Endothelial cell of umbilical vein (primary cell): Measurements from ENCODE around the gene EML4. TPM values are rescaled to one million over a fixed set of nuclear protein-coding genes. Genes with fewer than 3 reads are reported as not detected.

Source experiments
- BruUV-seq: library from RNA; stranded (reverse); fragments of 400-500 nt; replicated peaks from 2 replicates; lab custom pipeline; 2021; lab: Mats Ljungman, UMichigan
- CTCF ChIA-PET: fragments of 300-600, 350-600 bp; sonication (Branson Sonifier 250); formaldehyde crosslinking; loops from one replicate; lab custom pipeline; 2021; ENCODE audit warnings: antibody characterized with exemption, inconsistent platforms; lab: Charles Lee
- POLR2A ChIA-PET: fragments of 300-600, 350-600 bp; sonication (Branson Sonifier 250); formaldehyde crosslinking; loops from one replicate; lab custom pipeline; 2021; ENCODE audit warnings: antibody characterized with exemption, inconsistent platforms; lab: Charles Lee
- DNase-seq: peaks from one replicate; pipeline ENCODE4 v3.0.0-alpha.2; 2011; ENCODE audit warnings: low read depth, low spot score
- FAIRE-seq: peaks from 2 replicates; lab custom pipeline; 2011; peaks lifted over from hg19 to GRCh38; lab: Jason Lieb, UNC
- H2AFZ ChIP-seq: 2 replicates; pipeline ENCODE4 v1.6.0; 2012; ENCODE audit warnings: low read depth, low read length, control low read depth, inconsistent platforms
- H3K27ac ChIP-seq: 2 replicates; pipeline ENCODE4 v1.5.1; 2011; ENCODE audit warnings: low read depth, mild to moderate bottlenecking, control low read depth, low read length, moderate library complexity; ENCODE audit not compliant: insufficient read depth
- H3K27me3 ChIP-seq, 2 experiments: 2 replicates each; pipeline versions ENCODE4 v1.6.0 to v1.6.1; 2011; ENCODE audit warnings: low read length in 2 of 2, mixed read lengths in 1 of 2; ENCODE audit not compliant: control insufficient read depth in 2 of 2, insufficient read depth in 2 of 2
- H3K36me3 ChIP-seq, 2 experiments: 2 replicates in 1 of 2; 3 replicates in 1 of 2; pipeline ENCODE4 v1.5.1; 2011; ENCODE audit warnings: low read length in 2 of 2, mild to moderate bottlenecking in 1 of 2, moderate library complexity in 1 of 2; ENCODE audit not compliant: control insufficient read depth in 2 of 2, insufficient read depth in 2 of 2; ENCODE audit errors: extremely low read depth in 1 of 2
- H3K4me1 ChIP-seq: 3 replicates; pipeline ENCODE4 v1.5.1; 2011; ENCODE audit warnings: mild to moderate bottlenecking, low read length; ENCODE audit not compliant: control insufficient read depth, insufficient read depth; ENCODE audit errors: extremely low read depth
- H3K4me2 ChIP-seq: 2 replicates; pipeline ENCODE4 v1.6.1; 2011; ENCODE audit warnings: low read length, control low read depth, mixed read lengths; ENCODE audit not compliant: insufficient read depth
- H3K4me3 ChIP-seq, 3 experiments: fragments of 200-600 bp in 1 of 3; sonication (generic), shearing (Covaris generic) in 1 of 3; replicated peaks in 1 of 3; 2 replicates each; pipeline ENCODE4 v1.5.1; 2011 to 2016; ENCODE audit warnings: control low read depth in 3 of 3, low read length in 3 of 3, mild to moderate bottlenecking in 2 of 3, inconsistent platforms in 1 of 3, low read depth in 1 of 3, moderate library complexity in 1 of 3; ENCODE audit not compliant: insufficient read depth in 1 of 3
- H3K79me2 ChIP-seq: 2 replicates; pipeline ENCODE4 v1.6.0; 2012; ENCODE audit warnings: low read length, inconsistent platforms; ENCODE audit not compliant: control insufficient read depth, insufficient read depth
- H3K9ac ChIP-seq: replicated peaks from 2 replicates; pipeline ENCODE3; 2011; ENCODE audit warnings: low read length, control low read depth; ENCODE audit not compliant: insufficient read depth; ENCODE audit errors: extremely low read depth
- H3K9me1 ChIP-seq: replicated peaks from 3 replicates; pipeline ENCODE4 v1.6.0; 2011; ENCODE audit warnings: mild to moderate bottlenecking, low read length; ENCODE audit not compliant: control insufficient read depth, insufficient read depth; ENCODE audit errors: extremely low read depth
- H3K9me3 ChIP-seq: replicated peaks from 2 replicates; pipeline ENCODE4 v1.5.1; 2012; ENCODE audit warnings: low read length, inconsistent platforms; ENCODE audit not compliant: control insufficient read depth, insufficient read depth
- H4K20me1 ChIP-seq: replicated peaks from 2 replicates; pipeline ENCODE3; 2011; ENCODE audit warnings: mild to moderate bottlenecking, low read length; ENCODE audit not compliant: control insufficient read depth, insufficient read depth; ENCODE audit errors: extremely low read depth
- CTCF ChIP-seq, 2 donors: IDR thresholded peaks; 1 replicate in 1 of 2; 2 replicates in 1 of 2; pipeline ENCODE4 v1.5.1; 2011; ENCODE audit warnings: low read length in 2 of 2, mild to moderate bottlenecking in 2 of 2, moderate library complexity in 2 of 2, control low read depth in 1 of 2, inconsistent platforms in 1 of 2, low read depth in 1 of 2; ENCODE audit not compliant: insufficient read depth in 1 of 2; ENCODE audit errors: extremely low read depth in 1 of 2
- EZH2 ChIP-seq: IDR thresholded peaks from 2 replicates; pipeline ENCODE4 v1.6.1; 2012; ENCODE audit warnings: borderline replicate concordance, low read depth, mild to moderate bottlenecking, moderate library complexity, low read length, inconsistent platforms; ENCODE audit not compliant: severe bottlenecking
- FOS ChIP-seq: IDR thresholded peaks from 2 replicates; pipeline ENCODE4 v1.6.1; 2011; ENCODE audit warnings: mild to moderate bottlenecking, low read length, moderate library complexity, borderline replicate concordance; ENCODE audit not compliant: insufficient read depth
- GATA2 ChIP-seq: IDR thresholded peaks from 2 replicates; pipeline ENCODE4 v1.7.0; 2011; ENCODE audit warnings: low read depth, mild to moderate bottlenecking, moderate library complexity, mixed read lengths, low read length; ENCODE audit not compliant: insufficient read length, insufficient read depth
- JUN ChIP-seq: IDR thresholded peaks from 2 replicates; pipeline ENCODE4 v1.6.1; 2011; ENCODE audit warnings: borderline replicate concordance, low read depth; ENCODE audit not compliant: insufficient read length, insufficient read depth
- MAX ChIP-seq: IDR thresholded peaks from 2 replicates; pipeline ENCODE4 v1.6.1; 2011; ENCODE audit not compliant: insufficient read depth, insufficient read length
- MYC ChIP-seq: IDR thresholded peaks from one replicate; pipeline ENCODE4 v1.6.1; 2011; ENCODE audit warnings: mild to moderate bottlenecking, low read depth, low read length
- POLR2A ChIP-seq: IDR thresholded peaks from 2 replicates; pipeline ENCODE4 v1.6.1; 2012; ENCODE audit warnings: low read depth, mild to moderate bottlenecking, control low read depth, low read length
- POLR2AphosphoS5 ChIP-seq: IDR thresholded peaks from 2 replicates; pipeline ENCODE4 v1.6.1; 2012; ENCODE audit warnings: low read depth, mild to moderate bottlenecking, control low read depth, low read length, moderate library complexity; ENCODE audit not compliant: insufficient read depth
- dilution Hi-C: fragments of 300-500 bp; cut with MboI; formaldehyde crosslinking; loops from one replicate; pipeline ENCODE4 v1.15.0; 2019; ENCODE audit warnings: low sequenced_read_pairs; ENCODE audit not compliant: extremely low pct_ligation_motif_present
- intact Hi-C: fragments of 100-400 bp; cut with micrococcal nuclease; formaldehyde crosslinking; loops from one replicate; pipeline ENCODE4 v1.10.0; 2022
- polyA plus RNA-seq, 4 experiments: library from polyadenylated mRNA; depleted of rRNA in 3 of 4; stranded (reverse) in 3 of 4; unstranded in 1 of 4; fragments of >200 nt; gene quantifications; 2 replicates each; pipeline versions ENCODE4 v1.2.1 to v1.2.3, GENCODE V29; 2011 to 2012; ENCODE audit warnings: missing spikeins in 1 of 4
- total RNA-seq: library from RNA; stranded (reverse); gene quantifications from 2 replicates; pipeline ENCODE4 v1.2.3, GENCODE V29; 2021

The EML4 gene
- total and polyA plus RNA-seq, 2 donors (not counting 3 experiments of a cell fraction or from before 2014, with no cell fraction given) = 13.3 to 32.0 TPM

GRCh38 chr2:42228101-42228500, 58.9 kb downstream of the EML4 start:
- dilution Hi-C loops = no loop called here
- no peaks in the 10 kb centered on the region for H3K36me3 ChIP-seq
- H3K4me2 ChIP-seq = no peak overlapping the region
- peaks cover 13% of the 10 kb centered on the region for H3K4me1 ChIP-seq
- no peaks in the 10 kb centered on the region for H4K20me1 ChIP-seq
- H3K9ac ChIP-seq = no peak overlapping the region
- H3K4me3 ChIP-seq = no peak overlapping the region
- H3K9me1 ChIP-seq = no peaks in the 10 kb centered on the region
- CTCF ChIA-PET = interaction anchor here (1.4 kb wide), 1 partner anchor 100 kb away, joined by 6 read pairs; no protein-coding TSS in a partner anchor
- peaks cover 6% of the 10 kb centered on the region for H3K79me2 ChIP-seq
- no peak overlapping the region for H2AFZ ChIP-seq
- H3K9me3 ChIP-seq = no peaks in the 10 kb centered on the region
- H3K27ac ChIP-seq = no peak overlapping the region
- TF ChIP-seq EZH2 (no peak), POLR2A (no peak), JUN (no peak), FOS (no peak), GATA2 (no peak), CTCF (IDR thresholded peaks at IDR 0.05; ENCODE audit: extremely low read depth in 1 of 2, insufficient read depth in 1 of 2, low read depth in 1 of 2, low read length in 2 of 2) (no peak), MYC (no peak), POLR2AphosphoS5 (no peak), MAX (no peak)
- intact Hi-C loops = no loop called here
- no peaks in the 10 kb centered on the region for H3K27me3 ChIP-seq
- BruUV-seq = no TSS peak
- DNase-seq (no peak), FAIRE-seq (no peak)
- POLR2A ChIA-PET = no interaction called here
